NCI-H82 (cell line): Measurements from ENCODE around the gene TMEM242.

ENCODE experiments used
- DNase-seq: peaks from one replicate; lab custom pipeline; 2025; lab: John Stamatoyannopoulos, UW

The TMEM242 gene

GRCh38 chr6:157288575-157288974 lies 34.7 kb downstream of the TMEM242 start:
- DNase-seq = no peak

- no peak for DNase-seq
These were observed 35.4 kb downstream of the TMEM242 start for GRCh38 chr6:157287923-157288322.

GRCh38 chr6:157287247-157287850 lies 36.0 kb downstream of the TMEM242 start:
- no peak for DNase-seq

GRCh38 chr6:157285422-157285779 lies 37.9 kb downstream of the TMEM242 start:
- DNase-seq = no peak

- no peak for DNase-seq
These were observed 38.4 kb downstream of the TMEM242 start for GRCh38 chr6:157284738-157285421.

GRCh38 chr6:157283900-157284737 lies 39.2 kb downstream of the TMEM242 start:
- no peak for DNase-seq

GRCh38 chr6:157283330-157283898 lies 39.9 kb downstream of the TMEM242 start:
- DNase-seq = no peak

GRCh38 chr6:157282284-157282683 lies 41.0 kb downstream of the TMEM242 start:
- no peak for DNase-seq

GRCh38 chr6:157281570-157281969 lies 41.7 kb downstream of the TMEM242 start:
- peak; percentile 60 for DNase-seq

- DNase-seq = no peak
These were observed 42.4 kb downstream of the TMEM242 start for GRCh38 chr6:157280947-157281346.

- DNase-seq = no peak
These were observed 43.2 kb downstream of the TMEM242 start for GRCh38 chr6:157280157-157280556.

GRCh38 chr6:157278171-157278570 lies 45.1 kb downstream of the TMEM242 start:
- no peak for DNase-seq

GRCh38 chr6:157276731-157277130 lies 46.6 kb downstream of the TMEM242 start:
- no peak for DNase-seq

GRCh38 chr6:157276134-157276532 lies 47.2 kb downstream of the TMEM242 start:
- no peak for DNase-seq

- DNase-seq = peak; percentile 86
These were observed 48.7 kb downstream of the TMEM242 start for GRCh38 chr6:157274471-157275226.

GRCh38 chr6:157273756-157274470 lies 49.4 kb downstream of the TMEM242 start:
- peak; percentile 88 for DNase-seq

GRCh38 chr6:157272866-157273755 lies 50.2 kb downstream of the TMEM242 start:
- peak; percentile 69 for DNase-seq

- no peak for DNase-seq
These were observed 50.9 kb downstream of the TMEM242 start for GRCh38 chr6:157272372-157272771.

GRCh38 chr6:157271911-157272310 lies 51.4 kb downstream of the TMEM242 start:
- DNase-seq = no peak

- no peak for DNase-seq
These were observed 51.9 kb downstream of the TMEM242 start for GRCh38 chr6:157271441-157271840.
